PC-9 (cell line): Measurements from ENCODE around the gene SKIC3.

ENCODE experiments used
- EZH2 ChIP-seq: fragments of 200-600 bp; sonication (generic); IDR thresholded peaks from 2 replicates; pipeline ENCODE4 v1.8.0; 2017; ENCODE audit warnings: antibody characterized with exemption, low read depth
- TF ChIP-seq, protein P1 (sequence below): fragments of 200-600 bp; sonication (generic); conservative IDR thresholded peaks from 2 replicates; pipeline ENCODE4 v1.6.1; 2017; ENCODE audit warnings: mixed run types, antibody characterized with exemption, mild to moderate bottlenecking, moderate library complexity

DNA sequence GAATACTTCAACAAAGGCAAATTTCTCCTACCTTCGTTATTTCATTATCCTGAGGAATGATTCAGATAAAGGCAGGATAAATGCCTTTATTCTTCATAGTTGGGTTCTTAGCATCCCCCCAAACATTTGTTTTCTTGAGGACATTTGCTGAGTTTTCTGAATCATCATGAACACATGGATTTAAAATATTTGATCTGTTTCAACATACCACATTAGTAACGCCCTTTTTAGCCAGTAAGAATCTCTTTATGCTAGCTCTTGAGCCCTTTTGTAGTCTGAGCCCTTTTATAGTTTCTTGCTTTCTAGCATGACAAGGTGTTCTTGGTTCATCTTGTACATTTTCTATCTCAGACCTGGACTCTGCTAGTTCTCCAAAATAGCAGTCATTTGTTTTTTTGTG lies 27.9 kb downstream of the SKIC3 start:
- TF ChIP-seq, protein P1, sequence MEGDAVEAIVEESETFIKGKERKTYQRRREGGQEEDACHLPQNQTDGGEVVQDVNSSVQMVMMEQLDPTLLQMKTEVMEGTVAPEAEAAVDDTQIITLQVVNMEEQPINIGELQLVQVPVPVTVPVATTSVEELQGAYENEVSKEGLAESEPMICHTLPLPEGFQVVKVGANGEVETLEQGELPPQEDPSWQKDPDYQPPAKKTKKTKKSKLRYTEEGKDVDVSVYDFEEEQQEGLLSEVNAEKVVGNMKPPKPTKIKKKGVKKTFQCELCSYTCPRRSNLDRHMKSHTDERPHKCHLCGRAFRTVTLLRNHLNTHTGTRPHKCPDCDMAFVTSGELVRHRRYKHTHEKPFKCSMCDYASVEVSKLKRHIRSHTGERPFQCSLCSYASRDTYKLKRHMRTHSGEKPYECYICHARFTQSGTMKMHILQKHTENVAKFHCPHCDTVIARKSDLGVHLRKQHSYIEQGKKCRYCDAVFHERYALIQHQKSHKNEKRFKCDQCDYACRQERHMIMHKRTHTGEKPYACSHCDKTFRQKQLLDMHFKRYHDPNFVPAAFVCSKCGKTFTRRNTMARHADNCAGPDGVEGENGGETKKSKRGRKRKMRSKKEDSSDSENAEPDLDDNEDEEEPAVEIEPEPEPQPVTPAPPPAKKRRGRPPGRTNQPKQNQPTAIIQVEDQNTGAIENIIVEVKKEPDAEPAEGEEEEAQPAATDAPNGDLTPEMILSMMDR: no peak
- no peak for TF ChIP-seq EZH2
